ENCODE results near the gene ADAM23.
A peak's percentile ranks its signal among the peaks of the same experiment; 100 is the strongest.

The ADAM23 gene

DNA sequence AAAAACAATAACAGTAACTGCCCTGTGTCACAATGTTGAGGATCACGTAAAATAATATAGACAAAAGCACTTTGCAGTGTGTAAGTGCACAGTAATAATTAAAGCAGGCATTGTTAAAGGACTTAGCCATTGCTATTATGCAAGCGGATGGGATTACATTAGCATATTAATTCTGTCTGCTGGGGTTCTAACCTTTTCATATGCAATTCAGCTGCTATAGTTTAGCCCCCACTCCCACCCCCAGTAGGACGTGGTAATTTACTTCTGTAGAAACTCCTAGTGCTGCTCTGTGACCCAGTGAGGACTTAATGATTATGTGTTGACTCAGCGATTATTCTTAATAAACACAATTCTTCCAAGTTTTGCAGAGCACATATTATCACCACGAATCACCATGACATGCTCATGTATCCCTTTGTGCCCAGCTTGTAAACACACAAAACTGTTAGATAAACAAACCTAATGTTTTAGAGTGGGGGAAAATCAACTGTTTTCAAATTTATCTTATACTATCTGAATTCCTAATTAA lies 5.1 kb upstream of the ADAM23 start:
- no peak for DNase-seq (ENCODE audit: low read depth, low spot score)

DNA sequence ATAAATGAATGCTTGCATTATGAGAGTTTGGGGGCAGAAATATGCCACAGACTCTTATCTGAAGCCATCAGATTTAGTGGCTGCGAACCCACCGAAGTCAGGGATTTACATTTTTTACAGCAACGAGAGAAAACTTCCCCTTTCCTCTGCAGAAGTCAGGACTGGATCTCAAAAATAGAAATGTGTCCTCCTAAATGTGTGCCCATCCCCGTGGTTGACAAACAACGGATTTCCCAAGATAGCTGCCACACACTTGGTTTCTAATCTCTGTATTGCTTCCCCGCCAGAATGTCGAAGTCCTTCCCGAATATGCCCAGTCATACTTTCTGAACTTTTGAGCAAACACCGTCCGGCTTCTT lies 879 bp upstream of the ADAM23 start:
- DNase-seq (ENCODE audit: low read depth, low spot score) = no peak

DNA sequence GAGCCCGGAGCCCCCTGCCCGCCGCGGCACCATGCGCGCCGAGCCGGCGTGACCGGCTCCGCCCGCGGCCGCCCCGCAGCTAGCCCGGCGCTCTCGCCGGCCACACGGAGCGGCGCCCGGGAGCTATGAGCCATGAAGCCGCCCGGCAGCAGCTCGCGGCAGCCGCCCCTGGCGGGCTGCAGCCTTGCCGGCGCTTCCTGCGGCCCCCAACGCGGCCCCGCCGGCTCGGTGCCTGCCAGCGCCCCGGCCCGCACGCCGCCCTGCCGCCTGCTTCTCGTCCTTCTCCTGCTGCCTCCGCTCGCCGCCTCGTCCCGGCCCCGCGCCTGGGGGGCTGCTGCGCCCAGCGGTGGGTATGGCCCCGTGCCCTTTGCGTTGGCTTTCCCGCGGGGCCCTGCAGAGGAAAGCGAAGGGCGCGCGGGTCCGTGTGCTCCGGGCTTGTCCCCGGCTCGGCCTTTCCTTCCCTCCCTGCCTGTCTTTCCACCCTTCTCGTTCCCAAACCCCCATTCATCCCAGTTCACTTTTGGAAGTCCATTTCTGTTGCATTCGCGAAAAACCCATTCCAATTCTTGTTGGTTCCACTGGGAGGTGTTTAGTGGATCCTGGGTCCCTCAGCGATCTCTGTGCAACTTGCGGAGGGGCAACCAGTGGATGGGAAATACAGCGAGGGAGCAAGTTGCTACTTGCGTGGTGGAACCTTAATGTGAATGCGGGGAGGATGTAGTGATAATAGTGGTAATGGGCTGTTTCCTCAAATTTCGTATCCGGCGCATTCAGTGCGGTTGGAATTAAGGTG lies 599 bp downstream of the ADAM23 start:
- peak; percentile 47 for DNase-seq (ENCODE audit: low read depth, low spot score)

DNA sequence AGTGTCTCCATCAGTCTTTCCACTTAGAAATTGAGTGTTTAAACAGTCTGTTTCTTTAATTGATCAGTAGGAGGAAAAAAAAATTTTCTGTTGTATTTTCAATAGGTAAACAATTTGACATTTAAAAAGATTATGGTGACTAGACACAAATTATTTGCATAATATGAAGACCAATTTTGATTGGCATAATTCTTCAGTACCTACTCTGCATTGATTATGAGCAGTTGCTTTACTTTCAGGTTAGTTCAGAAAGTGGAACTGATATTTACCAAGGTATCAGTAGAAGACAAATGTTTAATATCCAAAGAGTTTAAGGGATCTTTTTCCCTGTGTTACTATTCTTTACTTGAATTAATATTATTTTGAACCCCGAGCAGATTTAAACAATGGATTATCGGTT lies 2.6 kb downstream of the ADAM23 start:
- no peak for DNase-seq (ENCODE audit: low read depth, low spot score)

DNA sequence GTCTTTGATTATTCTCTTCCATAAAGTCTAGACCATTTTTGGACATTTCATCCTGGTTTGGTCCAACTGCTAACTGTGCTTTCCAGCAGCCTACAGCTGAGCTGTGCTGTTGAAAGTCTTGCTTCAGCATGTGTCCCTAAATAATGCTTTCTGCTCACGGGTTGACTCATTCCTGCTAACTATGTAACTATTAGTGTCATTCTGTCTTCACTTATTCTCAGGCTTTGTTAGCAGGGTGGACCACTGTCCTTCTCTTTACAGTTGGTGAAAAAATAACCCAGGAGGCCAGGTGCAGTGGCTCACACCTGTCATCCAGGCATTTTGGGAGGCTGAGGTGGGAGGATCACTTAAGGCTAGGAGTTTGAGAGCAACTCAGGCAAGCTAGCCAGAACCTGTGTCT lies 8.9 kb downstream of the ADAM23 start:
- DNase-seq (ENCODE audit: low read depth, low spot score) = no peak

DNA sequence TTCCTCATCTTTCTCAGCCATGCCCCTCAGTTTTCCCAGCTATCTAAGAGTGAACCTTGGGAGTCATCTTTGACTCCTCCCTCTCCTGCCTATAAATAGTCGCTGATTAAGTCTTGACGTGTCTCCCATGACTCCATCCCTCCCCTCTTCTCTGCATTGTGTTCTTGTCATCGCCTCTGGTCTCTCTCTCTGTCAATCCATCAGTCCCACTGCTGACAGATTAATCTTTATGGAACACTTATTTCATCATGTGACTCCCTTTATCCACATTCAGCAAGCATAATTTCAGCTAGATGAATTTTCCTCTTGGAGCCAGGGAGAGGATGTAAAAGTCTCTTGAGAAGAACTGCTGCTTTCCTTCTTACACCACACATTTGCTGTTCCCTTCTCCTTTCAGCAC lies 9.4 kb downstream of the ADAM23 start:
- DNase-seq (ENCODE audit: low read depth, low spot score) = no peak

DNA sequence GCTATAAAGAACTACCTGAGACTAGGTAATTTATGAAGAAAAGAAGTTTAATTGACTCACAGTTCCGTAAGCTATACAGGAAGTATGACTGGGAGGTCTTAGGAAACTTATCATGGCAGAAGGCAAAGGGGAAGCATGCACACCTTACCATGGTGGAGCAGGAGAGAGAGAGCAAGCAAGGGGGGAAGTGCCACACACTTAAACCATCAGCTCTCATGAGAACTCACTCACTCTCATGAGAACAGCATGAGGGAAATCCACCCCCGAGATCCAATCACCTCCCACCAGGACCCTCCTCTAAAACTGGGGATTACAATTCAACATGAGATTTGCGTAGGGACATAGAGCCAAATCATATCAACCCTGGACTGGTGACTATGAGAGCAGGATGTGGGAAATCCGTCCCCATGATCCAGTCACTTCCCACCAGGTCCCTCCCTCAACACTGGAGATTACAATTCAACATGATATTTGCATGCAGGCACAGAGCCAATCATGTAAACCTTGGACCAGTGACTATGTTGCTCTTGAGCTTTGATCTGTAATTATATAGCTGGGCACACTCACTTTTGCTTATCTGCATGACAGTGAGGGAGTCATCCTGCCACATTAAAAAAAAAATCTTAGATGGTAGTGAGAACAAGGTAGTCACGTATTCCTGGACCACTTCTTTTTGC lies 12.9 kb downstream of the ADAM23 start:
- DNase-seq (ENCODE audit: low read depth, low spot score) = no peak

DNA sequence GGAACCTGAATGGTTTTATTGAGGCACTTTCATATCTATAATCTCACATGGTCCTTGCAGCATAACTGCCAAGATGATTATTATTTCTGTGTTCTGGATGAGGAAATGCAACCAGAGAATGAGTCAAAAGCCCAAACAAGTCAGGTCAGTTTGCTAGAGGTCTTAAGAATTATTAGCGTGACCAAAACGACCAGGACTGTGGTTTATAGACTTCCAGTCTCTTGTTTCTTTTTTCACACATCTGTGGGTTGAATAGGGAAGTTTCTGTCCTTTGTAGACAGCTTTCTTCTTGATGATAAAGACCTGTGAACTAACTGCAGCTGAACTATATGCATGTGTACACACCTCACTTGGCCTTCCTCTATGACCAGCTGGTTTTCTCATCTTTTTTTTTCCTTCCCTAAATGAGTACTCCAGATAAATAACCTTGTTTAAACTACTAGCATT lies 13.9 kb downstream of the ADAM23 start:
- DNase-seq (ENCODE audit: low read depth, low spot score) = no peak

DNA sequence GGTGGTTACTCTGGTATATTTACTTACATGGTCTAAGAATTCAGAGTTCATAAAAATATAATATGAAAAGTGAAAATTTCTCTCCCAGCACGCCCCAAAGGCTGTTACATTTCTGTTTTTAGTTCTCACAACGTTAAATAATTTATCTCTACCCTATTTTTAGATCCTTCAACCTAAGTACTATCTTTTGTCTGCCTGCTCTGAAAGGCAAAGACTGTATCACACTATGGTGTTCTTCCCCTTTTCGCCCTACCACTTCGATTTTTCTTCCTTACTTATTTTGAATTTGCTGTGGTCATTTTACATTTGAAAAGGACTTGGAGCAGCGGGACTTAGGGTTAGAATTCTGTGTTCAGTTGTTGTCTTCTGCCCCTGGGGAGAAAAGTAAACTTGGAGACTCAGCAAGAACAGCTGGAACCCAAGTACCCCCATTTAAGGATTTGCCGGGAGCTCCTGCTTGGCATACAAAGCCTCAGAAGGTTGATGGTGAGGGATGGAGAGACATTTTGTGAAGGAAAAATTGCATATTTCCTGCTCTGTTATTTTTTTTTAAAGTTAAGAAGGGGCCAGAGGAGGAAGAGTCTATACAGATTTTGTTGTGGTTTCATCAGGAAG lies 19.0 kb downstream of the ADAM23 start:
- peak; percentile 39 for DNase-seq (ENCODE audit: low read depth, low spot score)

DNA sequence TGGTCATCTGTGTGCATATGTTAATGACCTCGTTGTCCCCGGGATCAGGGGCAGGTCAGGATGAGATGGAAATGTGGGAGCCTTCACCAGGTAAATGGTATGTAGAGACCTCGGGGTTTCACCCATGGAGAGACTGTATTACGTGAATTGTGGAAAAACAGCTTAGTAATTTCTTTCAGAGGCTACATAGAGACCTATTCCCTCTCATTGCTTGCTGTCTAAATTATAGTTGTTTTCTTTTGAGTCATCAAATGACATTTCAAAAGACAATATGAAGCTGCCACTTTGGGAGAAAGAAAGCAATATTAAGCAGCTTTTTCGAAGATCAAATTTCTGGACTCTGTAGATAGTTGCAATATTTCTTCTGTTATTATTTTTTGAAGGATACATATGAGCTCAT lies 20.4 kb downstream of the ADAM23 start:
- DNase-seq (ENCODE audit: low read depth, low spot score) = no peak

DNA sequence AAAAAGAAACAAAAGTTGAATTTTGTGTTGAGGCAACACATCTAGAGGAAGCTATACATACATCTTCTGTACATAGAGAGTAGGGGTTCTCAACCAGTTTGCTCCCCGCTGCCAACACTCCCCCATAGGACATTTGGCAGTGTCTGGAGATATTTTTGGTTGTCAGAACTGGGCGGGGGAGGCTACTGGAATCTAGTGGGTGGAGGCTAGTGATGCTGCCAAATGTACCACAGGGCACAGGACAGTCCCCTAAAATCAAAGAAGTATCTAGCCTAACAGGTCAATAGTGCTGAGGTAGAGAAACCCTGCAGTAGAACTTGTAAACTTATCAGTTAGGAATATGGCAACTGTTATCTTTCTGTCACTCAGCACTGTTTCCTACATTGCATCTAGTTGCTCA lies 21.3 kb downstream of the ADAM23 start:
- DNase-seq (ENCODE audit: low read depth, low spot score) = no peak

DNA sequence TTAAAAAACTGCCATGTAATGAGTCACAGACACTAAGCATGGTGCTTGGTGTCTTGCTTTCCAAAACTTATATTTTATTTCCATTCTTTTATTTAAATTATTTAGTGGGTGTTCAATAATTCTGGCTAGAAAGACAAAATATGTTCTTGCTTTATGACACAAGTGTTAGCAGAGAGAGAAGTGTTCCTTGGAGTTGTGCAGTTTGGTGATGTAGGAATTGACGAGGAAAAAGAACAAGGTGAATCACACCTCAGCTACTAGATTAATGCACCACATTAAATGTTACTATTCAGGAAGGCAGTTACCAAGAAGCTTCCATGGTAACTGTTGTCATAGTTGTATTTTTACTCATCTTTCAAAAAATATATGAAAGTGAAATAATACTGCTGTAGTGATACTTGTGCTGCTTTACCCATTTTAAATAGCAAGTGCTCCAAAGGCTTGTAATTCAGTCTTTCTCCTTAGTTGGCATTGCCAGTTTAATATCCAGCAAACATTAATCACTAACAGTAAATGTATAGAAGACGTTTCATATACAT lies 28.3 kb downstream of the ADAM23 start:
- DNase-seq (ENCODE audit: low read depth, low spot score) = no peak

DNA sequence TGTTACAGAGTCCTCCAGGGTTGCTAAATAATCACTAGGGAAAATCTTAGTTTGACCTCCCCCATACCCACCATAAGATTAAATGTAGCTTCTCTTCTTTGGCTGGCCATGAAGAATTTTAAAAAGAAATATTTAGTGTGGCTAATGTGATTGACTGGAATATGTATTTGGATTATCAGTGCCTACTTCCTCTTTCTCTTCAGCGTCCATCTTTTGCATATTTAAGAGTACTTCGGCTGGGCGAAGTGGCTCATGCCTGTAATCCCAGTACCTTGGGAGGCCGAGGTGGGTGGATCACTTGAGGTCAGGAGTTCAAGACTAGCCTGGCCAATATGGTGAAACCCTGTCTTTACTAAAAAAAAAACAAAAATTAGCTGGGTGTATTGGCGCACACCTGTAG lies 28.8 kb downstream of the ADAM23 start:
- DNase-seq (ENCODE audit: low read depth, low spot score) = no peak

DNA sequence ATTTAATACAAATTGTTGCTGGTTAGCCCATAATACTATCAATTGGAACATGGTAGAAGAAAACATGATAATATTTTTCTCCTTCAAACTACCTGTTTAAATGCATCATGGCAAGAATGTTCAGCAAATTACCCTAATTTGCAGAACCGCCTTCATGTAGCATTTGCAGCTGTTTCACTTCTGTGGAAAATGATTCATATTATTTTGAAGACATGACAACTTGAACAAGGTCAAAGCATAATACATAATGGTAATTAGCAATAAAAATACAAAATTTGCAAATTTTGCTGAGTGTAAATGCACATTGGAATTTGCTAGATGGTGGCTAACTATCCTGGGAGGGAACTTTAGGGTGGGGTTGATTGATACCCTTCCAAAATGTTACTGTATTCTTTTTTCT lies 30.8 kb downstream of the ADAM23 start:
- no peak for DNase-seq (ENCODE audit: low read depth, low spot score)

DNA sequence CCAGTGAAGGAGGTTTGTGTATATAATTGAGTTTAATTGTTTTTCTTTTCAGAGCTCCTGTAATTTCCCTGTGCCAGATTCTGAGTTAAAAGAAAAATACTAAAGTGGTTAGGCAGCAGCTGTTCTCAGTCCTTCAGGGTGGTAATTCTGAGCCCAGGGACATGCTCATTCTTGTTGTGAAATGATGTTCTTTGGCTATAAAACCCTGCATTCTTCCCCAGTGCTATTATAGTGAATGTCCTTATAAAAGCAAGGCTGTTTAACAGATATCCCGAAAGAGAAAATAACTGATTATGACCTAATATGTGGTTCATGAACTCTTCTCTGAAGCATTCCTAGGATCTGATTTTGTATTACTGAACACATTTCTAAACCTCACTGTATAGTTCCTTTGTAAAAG lies 34.0 kb downstream of the ADAM23 start:
- no peak for DNase-seq (ENCODE audit: low read depth, low spot score)

DNA sequence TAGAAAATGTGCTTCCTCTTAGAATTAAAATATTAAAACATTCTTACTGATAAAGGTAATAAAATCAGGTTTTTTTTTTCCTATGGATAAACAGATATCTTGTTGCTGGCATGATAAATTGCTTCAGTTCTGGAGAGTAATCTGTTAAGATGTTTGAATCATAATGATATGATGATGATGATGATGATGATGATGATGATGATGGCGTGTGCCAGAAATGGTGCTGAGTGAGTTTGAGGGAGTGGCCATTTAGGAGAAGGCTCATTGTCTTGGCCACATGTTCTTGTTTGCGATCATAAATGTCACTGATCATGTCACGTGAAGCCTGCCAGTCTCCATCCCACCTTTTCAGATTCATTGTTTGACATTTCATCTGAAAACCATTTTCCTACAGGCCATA lies 35.0 kb downstream of the ADAM23 start:
- no peak for DNase-seq (ENCODE audit: low read depth, low spot score)

DNA sequence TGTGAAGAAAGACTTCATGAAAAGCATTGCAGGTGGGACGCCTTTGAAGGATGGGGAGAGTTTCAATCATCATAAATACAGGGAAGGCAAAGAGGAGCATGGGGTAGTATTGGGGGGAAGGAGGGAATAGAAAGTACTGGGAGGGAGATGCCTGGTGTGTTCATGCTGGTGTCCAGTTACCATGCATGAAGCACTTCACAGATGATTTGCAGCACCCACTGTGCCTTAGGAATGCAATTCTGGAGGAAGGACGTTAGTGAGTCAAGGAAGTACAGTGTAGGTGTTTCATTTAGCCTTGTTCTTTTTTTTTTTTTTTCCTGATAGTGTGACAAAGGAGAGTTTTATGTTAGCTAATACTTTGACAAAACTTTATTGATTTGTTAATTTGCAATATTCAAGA lies 36.8 kb downstream of the ADAM23 start:
- no peak for DNase-seq (ENCODE audit: low read depth, low spot score)

DNA sequence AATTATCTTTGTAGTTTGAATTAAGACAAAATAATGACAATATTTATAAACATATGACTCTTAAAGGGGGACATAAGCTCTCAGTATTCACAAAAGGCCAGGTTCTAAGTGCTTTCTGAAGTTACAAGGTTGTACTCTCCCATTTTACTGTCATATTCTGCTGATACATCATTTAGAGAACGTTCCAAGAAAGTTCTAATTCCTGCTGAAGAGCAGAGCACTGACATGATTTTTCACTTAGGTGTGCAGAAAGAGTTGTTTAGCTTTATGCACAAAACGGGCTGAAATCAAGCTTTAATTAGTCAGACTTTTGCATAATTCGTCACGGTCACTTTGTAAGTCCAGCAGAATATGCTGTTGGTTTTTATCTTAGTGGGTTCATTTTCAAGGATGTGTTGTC lies 37.3 kb downstream of the ADAM23 start:
- no peak for DNase-seq (ENCODE audit: low read depth, low spot score)

DNA sequence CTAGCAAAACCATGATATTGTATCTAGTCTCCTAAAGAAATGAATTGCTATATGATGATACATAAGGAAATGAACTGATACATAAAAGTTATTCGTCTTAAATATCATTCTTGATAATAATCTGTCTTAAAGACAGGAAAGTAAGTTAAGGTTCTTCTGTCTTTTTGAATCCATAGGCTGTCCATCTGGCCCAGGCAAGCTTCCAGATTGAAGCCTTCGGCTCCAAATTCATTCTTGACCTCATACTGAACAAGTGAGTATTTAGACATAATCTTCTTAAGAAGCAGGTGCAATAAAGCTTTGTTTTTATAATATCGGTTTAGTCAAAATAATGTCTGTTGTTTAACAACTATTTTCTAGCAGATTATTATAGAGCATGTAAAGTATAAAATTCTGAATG lies 37.7 kb downstream of the ADAM23 start:
- DNase-seq (ENCODE audit: low read depth, low spot score) = no peak

DNA sequence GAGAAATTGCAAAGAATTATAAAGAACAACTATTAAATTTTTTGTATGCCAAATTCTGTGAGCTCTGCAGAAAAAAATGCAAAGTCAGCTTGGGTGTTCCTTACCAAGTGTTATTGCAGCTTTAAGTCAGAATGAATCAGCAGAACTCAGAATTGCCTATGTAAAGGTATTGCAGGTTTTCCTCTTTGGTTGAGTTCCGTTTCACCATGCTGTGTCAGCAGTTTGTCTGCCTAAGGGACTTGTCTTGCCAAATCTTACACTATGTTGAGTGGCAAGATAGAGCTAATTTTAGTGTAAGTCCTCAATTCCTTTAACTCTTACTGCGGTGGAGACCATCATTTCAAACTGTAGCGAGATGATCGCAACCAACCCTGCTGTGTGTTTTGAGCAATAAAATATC lies 38.8 kb downstream of the ADAM23 start:
- DNase-seq (ENCODE audit: low read depth, low spot score) = no peak

DNA sequence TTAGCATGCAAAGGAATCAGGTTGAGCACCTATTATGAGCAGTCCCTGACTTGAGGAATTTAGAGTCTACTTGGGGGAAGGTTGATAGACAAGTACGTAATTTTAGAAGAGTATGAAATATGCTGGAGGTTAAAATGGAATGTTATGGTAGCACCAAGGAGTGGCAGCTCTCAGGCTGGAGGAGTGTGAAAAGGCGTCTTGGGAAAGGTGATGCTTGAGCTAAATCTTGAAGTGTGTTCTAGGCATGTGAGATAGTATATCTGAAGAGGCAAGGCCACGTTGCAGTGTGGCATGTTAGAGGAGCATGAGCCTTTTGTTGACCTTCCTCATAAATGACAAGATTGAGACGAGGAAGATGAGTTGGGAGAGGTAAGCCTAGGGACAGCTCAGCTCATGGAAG lies 39.3 kb downstream of the ADAM23 start:
- no peak for DNase-seq (ENCODE audit: low read depth, low spot score)

DNA sequence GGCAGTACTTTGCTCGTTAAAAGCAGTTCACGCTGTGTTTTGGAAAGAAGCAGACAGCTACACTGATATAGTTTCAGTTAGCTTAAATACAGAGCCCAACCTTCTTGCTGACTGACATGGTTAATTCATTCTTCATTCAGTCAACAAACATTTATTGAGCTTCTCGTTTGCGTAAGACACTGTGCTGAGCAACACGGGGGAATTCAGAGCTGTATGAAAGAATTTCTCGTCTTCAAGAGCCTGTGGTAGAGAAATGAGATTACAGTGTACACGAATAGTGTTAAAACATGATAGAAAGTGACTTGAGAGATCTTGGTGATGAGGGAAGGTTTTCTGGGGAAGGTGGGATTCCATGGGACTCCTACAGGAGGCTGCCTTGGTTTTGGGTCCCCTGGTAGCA lies 44.7 kb downstream of the ADAM23 start:
- no peak for DNase-seq (ENCODE audit: low read depth, low spot score)

DNA sequence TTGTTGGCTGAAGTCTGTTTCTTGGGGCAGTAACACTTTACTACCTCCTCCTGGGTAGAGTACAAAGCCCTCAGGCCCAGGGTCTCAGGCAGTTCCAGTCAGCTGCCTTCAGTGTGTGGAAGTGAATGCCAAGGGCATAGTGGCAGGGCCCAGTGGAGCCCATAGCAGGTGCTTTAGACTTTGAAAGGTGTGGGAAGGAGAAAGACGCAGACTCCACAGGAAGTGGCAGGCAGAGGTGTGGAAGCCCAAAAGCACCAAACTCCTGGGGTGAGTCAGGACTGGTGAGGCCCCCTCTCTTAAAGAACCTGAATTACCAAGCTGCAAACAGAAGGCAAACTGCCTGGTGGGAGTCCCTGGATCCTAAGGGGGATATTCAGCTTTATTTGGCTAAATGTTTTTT lies 45.3 kb downstream of the ADAM23 start:
- DNase-seq (ENCODE audit: low read depth, low spot score) = no peak

All from ELF-1 (cell line).